Psoas muscle (tissue), 8 donors: ENCODE data around the gene PCGF2. TPM values are rescaled to one million over a fixed set of nuclear protein-coding genes. Genes with fewer than 3 reads are reported as not detected.

Experiments
- ATAC-seq, 4 donors: fragments of 200-7000 bp; cut with Tn5 transposase; one replicate each; pipeline ENCODE4 v1.9.1; 2020; ENCODE audit warnings: moderate library complexity in 3 of 4, mild to moderate bottlenecking in 2 of 4
- DNase-seq, 2 donors: peaks; one replicate each; pipeline ENCODE4 v3.0.0-alpha.2; 2020
- H3K27ac ChIP-seq: fragments of 200-600 bp; one replicate; pipeline ENCODE4 v1.8.0; 2022
- H3K27me3 ChIP-seq, 3 donors: fragments of 200-600 bp in 1 of 3; one replicate each; pipeline versions ENCODE4 v1.6.1 to v1.8.0; 2013 to 2022; ENCODE audit warnings: low read length in 2 of 3, mild to moderate bottlenecking in 2 of 3, moderate library complexity in 1 of 3; ENCODE audit not compliant: insufficient read depth in 3 of 3
- H3K36me3 ChIP-seq, 2 donors: fragments of 200-600 bp in 1 of 2; one replicate each; pipeline versions ENCODE4 v1.6.1 to v1.8.0; 2013 to 2022; ENCODE audit warnings: low read depth in 1 of 2, mild to moderate bottlenecking in 1 of 2, moderate library complexity in 1 of 2; ENCODE audit not compliant: insufficient read depth in 1 of 2
- H3K4me1 ChIP-seq: fragments of 200-600 bp; one replicate; pipeline ENCODE4 v1.8.0; 2022
- H3K4me3 ChIP-seq: fragments of 200-600 bp; one replicate; pipeline ENCODE4 v1.8.0; 2022; ENCODE audit warnings: mild to moderate bottlenecking
- H3K9me3 ChIP-seq: fragments of 200-600 bp; one replicate; pipeline ENCODE4 v1.8.0; 2022
- CTCF ChIP-seq: fragments of 200-600 bp; IDR thresholded peaks from one replicate; pipeline ENCODE4 v1.8.0; 2022; ENCODE audit warnings: antibody characterized with exemption
- WGBS, 3 donors: extraction: QIAGEN DNeasy Blood & Tissue Kit; methylation state at CpG; one replicate each; pipeline versions ENCODE4 v1.1.6 to v1.1.7; 2013; 5-methylcytosine and 5-hydroxymethylcytosine counted together
- intact Hi-C, 2 donors: fragments of 100-400 bp; cut with DNase I; formaldehyde crosslinking; loops; one replicate each; pipeline versions ENCODE4 v1.11.0 to v1.14.2; 2022
- polyA plus RNA-seq, 3 donors: library from polyadenylated mRNA; stranded (reverse); fragments of 200-250 nt; gene quantifications; one replicate each; pipeline ENCODE4 v1.2.3, GENCODE V29; 2013
- total RNA-seq, 4 donors: library from RNA; stranded (reverse); fragmentation: NEBNext Ultra II Directional in 2 of 4; extraction: Animal tissue kit (Norgen Biotek cat#: 25700) in 2 of 4; gene quantifications; one replicate each; pipeline versions ENCODE4 v1.2.1 to v1.2.4, GENCODE V29; 2021 to 2023
- donor health status: healthy with polysubstance abuse.
- donor health status: DM: no; HTN: no; CAD: no; lungs with moderate emphysema.
- donor health status: Bipolar disorder and iron deficiency.
- donor health status: healthy.
- donor health status: DM: yes; HTN: yes; CAD: no.
- donor health status: DM: no; HTN: no; CAD: no.
- donor health status: DM: no; HTN: no; CAD: no.
- donor health status: DM: yes; HTN: yes; CAD: no.

The PCGF2 gene
- total and polyA plus RNA-seq, 7 donors = 3.3 to 10.8 (median 7.1) TPM

GRCh38 chr17:38698760-38699159 is 49.4 kb downstream of the PCGF2 start:
- Histone ChIP-seq H3K4me3 (no peak overlapping the region), H3K9me3 (no peaks in the 10 kb centered on the region), H3K36me3 (no peaks in the 10 kb centered on the region), H3K27ac (no peak overlapping the region), H3K27me3 (no peaks in the 10 kb centered on the region), H3K4me1 (peaks cover 30% of the 10 kb centered on the region)
- DNase-seq = no peak
- no peak for TF ChIP-seq CTCF
- no peak for ATAC-seq
- WGBS, 3 donors = 81 to 85% (median 84%) methylated on average over 5 of the region's 5 CpGs
- intact Hi-C loops = loop anchor here in 1 of 2 donors (5.0 kb wide), 1 partner anchor 34 kb away; the partner anchor contains the start of gene CISD3

DNA sequence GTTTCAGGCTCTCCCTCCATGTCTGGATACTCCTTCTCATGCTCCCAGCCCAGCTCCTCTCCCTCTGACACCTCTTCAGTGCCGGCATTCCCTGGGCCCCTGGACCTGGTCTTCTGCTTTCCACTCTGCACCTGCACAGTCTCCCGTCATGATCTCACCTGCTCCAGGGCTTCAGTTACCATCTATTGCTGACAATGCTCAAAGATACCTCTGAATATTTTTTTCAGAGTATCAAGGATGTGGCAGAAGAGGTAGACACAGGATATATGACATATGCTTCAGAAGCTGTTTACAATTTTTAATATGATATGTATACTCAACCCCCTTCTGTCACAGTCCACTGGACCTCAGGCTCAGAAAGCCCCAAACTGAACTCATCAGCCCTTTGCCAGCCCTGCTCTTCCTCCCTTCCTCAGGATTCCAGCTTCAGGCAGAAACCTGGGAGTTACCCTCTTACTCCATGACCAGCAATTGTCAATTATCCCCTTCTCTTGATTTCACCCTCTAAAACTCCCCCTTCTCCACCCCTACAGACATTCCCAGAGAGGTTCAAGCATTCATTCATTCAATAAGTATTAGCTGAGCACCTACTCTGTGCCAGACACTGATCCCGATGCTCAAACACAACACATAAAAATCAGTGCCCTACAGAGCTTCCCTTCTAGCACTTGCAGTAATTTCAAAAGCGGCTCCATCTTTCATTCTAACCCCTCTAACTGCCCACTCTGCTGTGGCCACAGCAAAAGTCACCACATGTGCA is 50.9 kb downstream of the PCGF2 start:
- ATAC-seq = no peak
- H3K27me3 ChIP-seq = no peaks in the 10 kb centered on the region
- peaks cover 27% of the 10 kb centered on the region for H3K4me1 ChIP-seq
- no peaks in the 10 kb centered on the region for H3K9me3 ChIP-seq
- intact Hi-C loops = loop anchor here in 1 of 2 donors (5.0 kb wide), 1 partner anchor 35 kb away; the partner anchor contains the start of gene CISD3
- 84 to 91% (median 90%) methylated on average over 4 of the region's 4 CpGs for WGBS, 3 donors
- no peak for TF ChIP-seq CTCF
- no peak overlapping the region for H3K27ac ChIP-seq
- H3K4me3 ChIP-seq = no peak overlapping the region
- H3K36me3 ChIP-seq = no peaks in the 10 kb centered on the region
- no peak for DNase-seq

GRCh38 chr17:38693700-38694329 is 54.3 kb downstream of the PCGF2 start:
- peak; percentile 88 to 94 (median 92) for ATAC-seq
- TF ChIP-seq CTCF = no peak
- DNase-seq = peak; percentile 91 to 94
- Histone ChIP-seq H3K27me3 (no peaks in the 10 kb centered on the region), H3K4me3 (peak overlapping the region; percentile 22), H3K9me3 (no peaks in the 10 kb centered on the region), H3K4me1 (peaks cover 14% of the 10 kb centered on the region), H3K36me3 (no peaks in the 10 kb centered on the region), H3K27ac (peak overlapping the region; percentile 67)
- intact Hi-C loops = no loop called here
- WGBS, 3 donors = 11 to 12% (median 11%) methylated on average over 12 of the region's 12 CpGs

- DNase-seq (no peak), ATAC-seq (no peak)
- Histone ChIP-seq H3K27me3 (no peaks in the 10 kb centered on the region), H3K4me1 (peaks cover 14% of the 10 kb centered on the region), H3K9me3 (no peaks in the 10 kb centered on the region), H3K27ac (no peak overlapping the region), H3K36me3 (no peaks in the 10 kb centered on the region), H3K4me3 (no peak overlapping the region)
- no peak for TF ChIP-seq CTCF
- WGBS, 3 donors = 83 to 84% (median 83%) methylated on average over 4 of the region's 4 CpGs
- intact Hi-C loops = no loop called here
Measured at GRCh38 chr17:38691154-38691553, 57.0 kb downstream of the PCGF2 start.
